RPMI8226 (cell line): ENCODE measurements around the gene RUVBL1.

ENCODE experiments used
- DNase-seq: peaks from one replicate; pipeline ENCODE4 v3.0.0-alpha.2; 2015

The RUVBL1 gene

DNA sequence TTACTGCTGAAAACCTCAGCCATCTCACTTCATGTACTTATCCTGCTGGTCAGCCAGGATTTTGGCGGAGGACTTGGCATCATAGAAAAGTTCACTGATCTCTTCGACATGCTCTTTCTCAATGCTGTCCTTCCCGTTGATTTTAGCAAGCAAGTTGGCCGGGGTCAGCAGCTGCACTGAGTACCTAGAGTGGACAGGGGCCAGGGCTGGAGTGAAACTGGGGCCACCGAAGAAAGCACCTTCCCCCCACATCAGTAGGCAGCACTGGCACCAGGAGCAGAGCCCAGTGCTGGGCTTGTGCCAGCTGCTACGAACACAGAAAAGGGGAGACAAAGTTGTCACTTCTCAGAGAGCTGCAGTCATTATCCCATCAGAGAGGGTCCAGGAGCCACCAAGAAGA lies 42.4 kb downstream of the RUVBL1 start:
- DNase-seq, result no peak

DNA sequence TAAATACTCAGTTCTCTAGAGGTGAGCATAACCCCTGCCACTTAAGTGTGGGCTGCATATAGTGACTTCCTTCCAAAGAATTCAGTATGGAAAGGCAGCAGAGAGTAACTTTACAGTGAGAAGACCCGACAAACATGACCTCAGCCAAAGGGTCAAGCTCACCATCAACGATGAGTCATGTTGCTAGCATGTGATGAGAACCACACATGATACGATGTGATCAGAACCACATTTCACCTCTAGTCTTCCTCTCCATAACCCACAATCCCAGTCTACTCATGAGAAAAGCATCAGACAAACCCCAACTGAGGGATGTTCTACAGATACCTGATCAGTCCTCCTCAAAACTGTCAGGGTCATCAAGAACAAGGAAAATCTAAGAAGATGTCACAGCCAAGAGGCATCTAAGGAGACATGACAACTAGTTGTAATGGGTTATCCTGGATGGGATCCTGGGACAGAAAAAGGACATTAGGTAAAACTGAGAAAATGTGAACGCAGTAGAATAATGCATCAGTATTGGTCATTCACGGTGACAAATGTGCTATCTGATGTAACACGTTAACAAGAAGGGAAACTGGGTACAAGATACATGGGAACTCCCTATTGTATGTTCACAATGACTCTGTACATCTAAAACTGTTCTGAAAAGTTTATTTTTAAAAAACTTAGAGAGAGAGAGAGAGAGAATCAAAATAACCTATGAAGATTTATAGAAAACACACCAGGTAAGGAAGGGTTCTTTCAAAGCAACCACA lies 43.1 kb downstream of the RUVBL1 start:
- DNase-seq, result no peak

DNA sequence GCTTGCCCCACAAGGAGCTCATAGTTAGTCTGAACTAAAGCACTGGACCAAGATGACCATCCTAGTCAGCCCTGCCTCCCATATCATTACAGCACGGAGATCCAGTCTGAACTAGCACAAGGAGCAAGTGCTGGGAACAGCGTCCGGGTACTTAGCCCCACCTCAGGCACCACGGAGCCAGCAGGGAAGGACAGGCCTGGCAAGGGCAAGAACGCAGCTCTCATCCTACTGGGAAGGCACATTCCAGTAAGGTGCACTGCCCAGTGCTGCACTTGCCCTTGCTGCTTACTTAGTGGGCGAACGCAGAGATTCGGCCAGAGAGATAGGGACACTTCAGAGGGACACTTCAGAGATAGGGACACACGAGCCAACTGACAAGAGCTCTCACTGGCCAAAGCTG lies 43.8 kb downstream of the RUVBL1 start:
- DNase-seq, result no peak

DNA sequence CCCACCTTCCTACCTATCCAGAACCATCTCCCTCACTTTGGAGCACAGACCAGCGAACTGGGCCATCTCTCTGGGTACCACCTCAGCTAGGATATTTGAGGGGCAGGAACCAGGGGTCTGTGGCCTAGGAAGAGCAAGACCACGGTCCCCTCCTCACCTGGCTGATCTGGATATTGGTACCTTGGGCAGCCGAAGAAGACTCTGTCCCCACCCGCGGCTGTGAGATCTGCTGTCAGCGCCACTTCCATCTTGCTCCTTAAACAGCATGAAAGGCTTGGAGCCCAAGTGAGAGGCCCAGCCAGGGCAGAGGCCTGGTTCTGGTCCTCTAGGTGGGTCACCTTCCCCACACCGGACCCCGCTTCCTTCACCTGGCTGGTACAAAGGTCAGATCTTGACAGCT lies 44.7 kb downstream of the RUVBL1 start:
- no peak for DNase-seq

DNA sequence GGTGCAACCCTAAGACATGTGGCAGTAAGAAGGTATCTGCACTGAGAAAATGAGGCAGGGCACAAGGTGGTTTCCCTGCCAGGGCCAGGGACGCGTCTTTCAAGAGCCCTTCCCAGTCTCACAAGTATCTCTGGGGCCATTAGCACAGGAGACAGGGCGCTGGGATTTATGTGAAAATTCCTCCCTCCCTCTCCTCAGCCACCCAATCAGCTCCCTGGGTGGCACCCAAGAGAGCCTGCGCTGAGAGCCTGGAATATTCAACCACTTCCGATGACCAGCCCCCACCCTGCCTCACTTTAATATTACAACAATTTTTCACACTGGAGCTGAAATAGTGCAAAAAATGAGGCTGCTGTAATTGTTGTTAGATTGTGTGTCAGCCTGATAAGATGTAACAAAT lies 45.3 kb downstream of the RUVBL1 start:
- DNase-seq, result no peak

DNA sequence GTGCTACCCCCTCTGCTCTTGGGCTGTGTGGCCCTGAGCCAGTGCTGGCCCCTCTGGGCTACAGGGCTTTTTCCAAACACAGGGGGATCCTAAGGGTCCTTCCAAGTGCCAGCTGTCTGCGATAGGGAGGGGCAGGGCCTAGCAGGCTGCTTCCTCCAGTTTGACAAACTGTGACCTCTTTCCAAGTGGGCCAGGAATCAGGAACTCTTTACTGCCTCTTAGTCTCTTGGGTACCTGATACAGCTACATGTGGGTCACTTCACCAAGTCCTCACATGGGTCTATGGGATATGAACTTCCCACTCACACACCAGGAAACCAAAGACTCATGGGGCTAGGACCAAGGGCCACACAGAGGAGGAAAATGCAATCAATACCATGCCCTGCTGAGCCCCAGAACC lies 45.9 kb downstream of the RUVBL1 start:
- no peak for DNase-seq

DNA sequence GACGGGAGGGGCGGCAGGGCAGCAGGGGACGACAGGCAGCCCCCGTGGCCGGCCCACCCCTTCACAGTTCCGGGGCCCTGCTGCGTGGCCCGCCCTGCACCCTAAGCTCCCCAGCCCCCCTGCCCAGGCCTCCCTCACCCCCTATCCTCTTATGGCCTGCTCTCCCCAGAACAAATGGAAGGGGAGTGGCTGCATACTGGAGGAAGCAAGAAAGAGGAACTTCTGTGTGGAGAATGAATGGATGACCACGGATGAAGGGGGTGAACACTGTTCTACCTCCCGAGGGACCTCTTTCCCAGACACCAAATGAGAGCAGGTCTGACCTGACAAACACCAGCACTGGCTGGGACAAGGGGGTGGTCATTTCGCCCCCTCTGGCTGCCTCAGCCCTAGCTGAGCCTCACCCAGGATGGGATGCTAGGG lies 46.4 kb downstream of the RUVBL1 start:
- DNase-seq, result no peak

DNA sequence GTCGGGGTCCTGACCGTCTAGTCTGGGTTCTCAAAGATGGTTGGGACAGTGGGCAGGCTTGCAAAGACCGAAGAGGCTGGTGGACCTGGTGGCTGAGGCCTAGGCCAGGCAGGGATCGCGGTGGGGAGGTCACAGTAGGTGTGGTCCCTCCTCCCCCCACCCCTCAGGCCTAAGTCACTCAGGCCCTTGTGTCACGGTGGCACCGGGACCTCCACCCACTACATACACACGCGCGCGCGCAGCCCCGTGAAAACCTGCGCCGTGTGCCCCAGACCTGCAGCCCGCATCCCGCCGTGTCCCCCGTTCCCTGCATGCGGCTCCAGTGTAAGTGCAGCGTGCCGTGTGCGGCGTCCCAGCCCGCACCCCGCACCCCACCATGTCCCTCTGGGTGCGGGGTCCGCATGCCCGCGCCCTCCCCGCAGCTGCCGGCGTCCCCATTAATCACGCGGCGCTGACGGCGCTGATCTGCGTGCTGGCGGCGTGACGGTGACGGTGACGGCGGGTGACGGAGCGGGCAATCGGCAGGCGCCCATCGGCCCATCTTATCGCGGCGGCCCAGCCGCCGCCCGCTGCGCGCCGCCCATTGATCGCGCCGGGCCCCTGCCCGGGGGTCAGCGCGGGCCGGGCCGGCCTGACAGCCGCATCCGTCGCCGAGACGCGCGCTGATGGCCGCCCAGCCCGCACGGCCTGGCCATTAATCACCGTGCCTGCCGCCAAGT lies 47.0 kb downstream of the RUVBL1 start:
- DNase-seq, result no peak

DNA sequence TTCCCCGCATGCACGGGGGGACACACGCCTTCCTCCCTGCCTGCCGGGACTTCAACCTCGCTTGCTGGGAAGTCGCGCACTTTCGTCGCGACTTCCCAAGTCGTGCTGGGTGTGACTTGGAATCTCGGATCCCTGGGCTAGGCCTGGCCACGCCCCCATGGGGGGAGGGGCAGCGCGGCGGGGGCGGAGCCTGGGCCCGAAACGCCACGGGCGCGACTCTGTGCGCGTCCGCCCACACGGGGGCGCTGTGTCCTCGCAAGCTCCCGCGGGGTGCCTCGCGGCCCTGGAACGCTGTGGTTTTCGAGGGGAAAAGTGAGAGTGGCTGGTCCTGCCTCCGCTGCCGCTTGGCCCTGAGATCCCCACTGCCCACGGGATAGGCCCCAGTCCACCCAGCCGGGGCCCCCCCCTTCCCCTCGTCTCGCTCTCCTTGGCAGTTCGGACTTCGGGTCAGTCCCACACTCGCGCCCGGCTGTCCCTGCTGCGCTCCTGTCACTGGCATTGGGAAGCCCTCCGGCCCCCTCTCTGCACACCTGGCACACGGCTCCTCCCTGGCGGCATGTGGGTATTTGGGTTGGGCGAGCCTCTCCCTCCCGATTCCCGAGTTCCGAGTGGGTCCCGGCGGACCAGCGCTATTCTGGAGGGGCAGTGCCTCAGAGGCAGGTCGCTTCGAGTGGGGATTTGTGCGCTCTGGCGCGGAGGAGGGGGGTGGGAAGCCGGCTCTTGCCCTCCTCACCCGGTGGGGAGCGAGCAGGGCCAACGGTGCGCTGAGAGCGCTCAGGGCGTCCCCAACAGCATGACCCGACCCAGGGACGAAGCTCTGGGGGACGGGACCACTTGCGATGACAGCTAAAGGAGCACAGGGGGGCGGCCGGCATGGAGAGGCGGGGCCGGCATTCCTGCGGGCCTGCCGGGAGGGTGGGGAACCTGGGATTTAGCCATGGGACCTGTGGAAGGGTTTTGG lies 47.8 kb downstream of the RUVBL1 start:
- peak; percentile 65 for DNase-seq

DNA sequence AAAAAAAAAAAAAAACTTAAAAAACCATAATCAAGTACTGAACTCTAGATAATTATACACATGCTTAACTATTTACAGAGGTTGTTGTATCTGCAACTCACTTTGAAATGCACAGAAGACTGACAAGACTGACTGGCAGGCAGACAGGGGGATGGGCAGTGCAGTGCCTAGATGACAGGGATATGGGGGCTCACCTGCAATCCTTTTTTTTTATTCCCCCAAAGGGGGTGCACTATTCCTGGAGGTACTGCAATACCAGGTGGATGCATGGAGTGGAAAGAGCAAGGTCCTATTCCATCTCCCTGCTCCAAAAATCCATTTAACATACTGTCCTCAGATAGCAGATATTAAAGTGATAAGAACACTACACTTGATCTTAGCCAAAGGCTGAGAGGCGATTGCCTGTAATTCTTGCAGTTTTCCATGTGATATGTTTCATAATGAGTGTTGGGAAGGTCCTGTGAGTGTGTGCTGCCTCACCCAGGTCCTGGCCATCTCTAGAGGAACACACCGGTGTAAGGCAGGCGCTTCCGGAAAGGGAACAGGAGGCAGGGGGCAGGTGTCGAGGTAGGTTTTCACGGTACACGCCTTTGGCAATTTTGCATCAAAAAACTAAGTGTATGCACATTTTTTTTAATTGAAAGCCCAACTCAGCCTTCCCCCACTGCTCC lies 48.6 kb downstream of the RUVBL1 start:
- DNase-seq, result peak; percentile 47

DNA sequence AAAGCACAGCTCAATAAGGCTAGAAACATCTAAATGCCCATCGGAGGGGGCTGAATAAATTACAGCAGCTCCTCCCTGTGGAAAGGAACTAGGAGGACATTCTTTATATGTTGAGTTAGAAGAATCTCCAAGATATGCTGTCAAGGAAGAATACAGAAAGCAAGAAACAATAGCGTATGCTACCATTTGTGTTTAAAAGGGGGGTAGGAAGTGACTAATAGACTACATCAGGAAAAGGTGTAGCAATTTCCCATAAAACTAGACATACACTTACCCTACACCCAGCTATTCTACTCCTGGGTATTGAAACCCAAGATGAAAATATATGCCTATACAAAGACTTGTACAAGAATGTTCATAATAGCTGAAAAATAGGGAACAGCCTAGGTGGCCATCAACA lies 49.8 kb downstream of the RUVBL1 start:
- no peak for DNase-seq

DNA sequence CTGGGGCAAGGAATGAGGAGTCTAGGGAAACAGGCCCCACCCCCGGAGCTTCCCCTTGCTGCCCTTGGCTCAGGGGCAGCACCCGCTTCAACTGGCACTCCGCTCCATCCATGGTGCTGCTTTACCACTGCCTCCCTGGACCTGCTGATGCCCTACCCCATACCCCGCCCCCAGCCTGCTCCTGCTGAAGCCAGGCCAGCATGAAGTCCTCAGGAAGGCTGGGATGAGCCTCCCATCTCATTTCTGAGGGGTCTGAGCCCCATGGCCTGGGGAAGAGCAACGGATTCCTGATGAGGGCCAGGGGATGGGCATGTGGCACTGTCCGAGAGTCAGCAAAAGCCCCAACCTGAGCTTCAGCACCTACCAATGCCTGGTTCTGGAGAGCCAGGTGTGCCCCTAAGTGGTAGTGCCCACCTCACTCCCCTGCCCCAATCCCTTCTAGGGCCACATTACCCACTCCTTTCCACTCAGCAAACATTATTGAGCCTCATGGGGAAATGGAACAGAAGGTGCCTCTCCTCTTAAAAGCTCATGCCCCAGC lies 50.4 kb downstream of the RUVBL1 start:
- no peak for DNase-seq

DNA sequence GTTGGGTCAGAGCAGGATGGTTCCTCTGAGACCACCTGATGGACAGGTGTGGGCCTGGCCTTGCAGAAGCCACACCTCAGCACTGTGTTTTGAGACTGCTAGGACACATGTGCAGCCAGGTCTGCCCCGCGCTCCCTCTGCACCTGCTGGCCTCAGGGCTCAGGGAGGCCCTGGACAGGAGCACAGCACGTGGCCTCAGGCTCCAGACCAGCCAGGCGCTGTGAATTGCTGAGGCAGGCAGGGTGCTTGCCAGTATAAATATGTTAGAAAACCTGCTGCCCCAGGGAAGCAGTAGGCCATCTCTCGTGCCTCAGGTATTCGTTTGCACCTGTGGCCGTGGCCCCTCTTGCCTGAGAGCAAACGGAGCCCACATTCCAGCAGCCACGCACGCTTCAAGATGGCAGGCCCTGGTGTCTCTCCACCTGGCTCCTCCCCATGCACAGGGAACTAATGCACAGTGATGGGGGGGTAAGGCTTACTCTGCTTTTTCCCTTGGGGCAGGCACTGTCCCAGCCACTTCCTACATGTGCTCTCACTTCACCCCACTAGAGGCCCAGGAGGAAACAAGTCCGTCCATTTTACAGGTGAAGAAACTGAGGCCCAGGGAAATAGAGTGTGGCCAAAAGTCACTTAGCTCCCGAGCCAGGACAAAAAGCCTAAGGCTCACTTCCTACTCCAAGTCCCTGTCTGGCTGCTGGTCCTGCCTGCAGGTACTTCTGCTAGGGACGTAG lies 51.0 kb downstream of the RUVBL1 start:
- DNase-seq, result peak; percentile 69

DNA sequence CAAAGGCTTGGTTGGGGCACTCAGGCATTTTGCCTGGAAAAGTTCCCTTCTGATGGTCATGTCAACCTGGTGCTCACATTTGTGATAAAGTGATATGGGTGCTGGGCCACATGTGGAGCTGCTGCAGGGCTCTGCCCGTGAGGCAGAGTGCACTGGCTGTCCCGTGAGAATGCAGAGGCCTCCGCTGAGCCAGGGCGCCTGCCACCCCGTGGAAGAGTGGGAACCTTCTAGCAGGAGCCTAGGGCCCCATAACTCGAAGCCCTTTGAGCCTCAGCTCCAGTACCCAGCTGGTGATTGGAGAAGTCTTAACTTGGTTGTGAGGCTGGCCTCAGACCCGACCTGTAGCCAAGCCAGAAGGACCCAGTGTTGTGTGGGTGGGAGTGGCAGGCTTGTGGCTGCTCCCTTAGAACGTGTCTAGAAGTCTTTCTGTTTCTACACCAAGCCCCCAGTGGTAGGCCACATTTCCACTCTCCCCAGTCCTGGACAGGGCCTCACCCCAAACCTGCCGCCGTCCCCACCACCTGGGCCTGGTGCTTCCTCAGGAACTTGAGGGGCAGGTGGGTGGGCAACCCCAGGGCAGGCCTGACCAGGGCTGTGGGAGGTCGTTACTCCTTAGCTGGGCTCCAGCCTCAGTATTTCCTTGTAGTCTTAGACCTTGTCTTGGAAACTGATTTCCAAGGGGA lies 51.7 kb downstream of the RUVBL1 start:
- peak; percentile 20 for DNase-seq

DNA sequence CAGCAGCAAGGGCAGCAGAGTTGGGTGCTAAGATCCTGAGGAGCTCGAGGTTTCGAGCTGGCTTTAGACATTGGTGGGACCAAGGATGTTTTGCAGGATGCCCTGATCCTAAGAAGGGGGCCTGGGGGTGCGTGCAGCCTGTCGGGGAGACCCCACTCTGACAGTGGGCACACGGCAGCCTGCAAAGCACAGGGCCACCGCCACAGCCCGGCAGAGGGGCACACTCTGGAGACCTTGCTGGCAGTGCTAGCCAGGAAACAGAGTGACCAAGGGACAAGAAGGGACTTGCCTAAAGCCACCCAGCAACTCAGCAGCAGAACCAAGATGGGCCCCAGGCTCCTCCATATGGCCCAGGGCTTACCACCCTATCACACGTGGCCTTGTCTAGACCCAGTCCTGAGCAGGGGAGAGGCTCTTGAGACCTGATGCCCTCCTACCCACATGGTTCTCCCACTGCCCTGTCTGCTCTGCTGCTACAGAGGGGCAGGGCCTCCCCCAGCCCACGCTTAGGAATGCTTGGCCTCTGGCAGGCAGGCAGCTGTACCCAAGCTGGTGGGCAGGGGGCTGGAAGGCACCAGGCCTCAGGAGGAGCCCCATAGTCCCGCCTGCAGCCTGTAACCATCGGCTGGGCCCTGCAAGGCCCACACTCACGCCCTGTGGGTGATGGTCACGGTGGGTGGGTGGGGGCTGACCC lies 52.6 kb downstream of the RUVBL1 start:
- DNase-seq, result no peak

DNA sequence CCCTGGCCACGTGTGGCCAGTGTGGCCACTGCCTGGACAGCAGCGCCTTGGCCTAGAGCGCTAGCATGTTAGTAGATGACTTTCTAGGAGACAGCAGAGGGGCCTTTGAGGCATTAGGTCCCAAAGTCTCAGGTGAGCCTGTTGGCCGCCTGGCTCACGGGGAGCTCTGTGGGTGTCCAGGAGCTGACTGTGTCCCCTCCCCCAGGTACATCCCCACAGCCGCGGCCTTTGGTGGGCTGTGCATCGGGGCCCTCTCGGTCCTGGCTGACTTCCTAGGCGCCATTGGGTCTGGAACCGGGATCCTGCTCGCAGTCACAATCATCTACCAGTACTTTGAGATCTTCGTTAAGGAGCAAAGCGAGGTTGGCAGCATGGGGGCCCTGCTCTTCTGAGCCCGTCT lies 54.3 kb downstream of the RUVBL1 start:
- DNase-seq, result no peak

DNA sequence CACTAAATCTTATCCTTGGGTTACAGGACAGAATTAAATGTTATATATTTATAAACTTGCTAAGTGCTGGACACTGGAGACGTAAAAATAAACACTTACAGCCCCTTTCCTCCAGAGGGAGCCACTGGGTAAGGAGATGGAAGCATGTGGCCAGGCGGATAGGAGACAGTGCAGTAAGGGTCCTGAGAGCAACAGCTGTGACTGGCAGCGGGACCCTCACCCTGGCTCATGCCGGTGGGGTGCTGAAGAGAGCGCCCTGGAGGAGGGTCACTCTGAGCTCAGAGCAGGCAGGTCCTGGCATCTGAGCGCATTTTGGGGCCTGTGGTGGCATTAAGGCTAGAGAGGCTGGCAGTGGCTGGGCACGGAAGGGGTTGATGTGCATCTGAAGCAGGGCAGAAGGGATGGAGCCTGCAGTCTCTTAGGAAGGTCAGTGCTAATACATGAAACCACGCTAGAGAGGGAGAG lies 55.4 kb downstream of the RUVBL1 start:
- DNase-seq, result peak; percentile 43

DNA sequence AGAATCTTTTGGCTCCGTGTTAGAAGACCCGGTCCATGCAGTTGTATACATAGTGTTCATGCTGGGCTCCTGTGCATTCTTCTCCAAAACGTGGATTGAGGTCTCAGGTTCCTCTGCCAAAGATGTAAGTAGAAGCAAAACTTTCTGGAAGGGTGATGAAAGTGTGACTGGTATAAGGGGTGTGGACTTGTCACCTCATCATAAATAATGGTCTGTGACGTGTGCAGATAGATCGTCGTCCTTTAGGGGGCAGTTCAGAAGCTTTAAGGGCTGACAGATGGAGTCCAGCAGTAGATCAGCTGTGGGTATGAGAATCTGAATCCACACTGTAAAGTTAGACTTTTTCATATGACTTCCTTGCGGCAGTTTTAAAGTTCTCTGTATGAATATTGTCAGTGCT lies 56.1 kb downstream of the RUVBL1 start:
- DNase-seq, result no peak

DNA sequence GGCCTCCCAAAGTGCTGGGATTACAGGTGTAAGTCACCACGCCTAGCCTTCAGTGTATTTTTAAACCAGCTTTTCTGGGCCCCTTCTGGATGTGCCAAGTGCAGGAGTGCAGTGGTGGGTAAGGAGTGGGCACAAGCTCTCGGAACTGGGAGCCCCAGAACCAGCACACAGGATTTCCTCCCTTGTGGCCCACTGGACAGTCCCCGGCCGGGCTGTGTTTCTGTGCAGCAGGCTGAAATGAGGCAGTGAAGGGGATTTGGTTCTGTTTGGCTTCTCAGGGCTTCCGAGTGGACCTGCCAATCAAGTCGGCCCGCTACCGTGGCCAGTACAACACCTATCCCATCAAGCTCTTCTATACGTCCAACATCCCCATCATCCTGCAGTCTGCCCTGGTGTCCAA lies 56.9 kb downstream of the RUVBL1 start:
- DNase-seq, result no peak

DNA sequence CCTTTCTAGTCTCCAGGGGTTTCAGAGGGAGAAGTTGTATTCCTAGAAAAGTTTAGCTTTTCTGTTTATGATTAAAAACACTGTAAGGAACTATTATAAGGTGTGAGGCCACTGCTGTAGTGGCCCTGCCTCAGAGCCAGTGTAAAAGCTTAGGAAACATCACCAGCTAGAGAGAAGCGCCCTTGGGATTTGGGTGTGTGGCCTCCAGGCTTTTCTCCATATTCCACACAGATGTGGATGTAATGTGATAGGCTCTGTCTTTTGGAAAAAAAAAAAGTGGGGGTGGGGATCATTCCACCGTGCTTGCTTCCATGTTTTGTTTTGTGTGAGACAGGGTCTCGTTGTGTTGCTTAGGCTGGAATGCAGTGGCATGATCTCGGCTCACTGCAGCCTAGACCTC lies 57.5 kb downstream of the RUVBL1 start:
- DNase-seq, result no peak

DNA sequence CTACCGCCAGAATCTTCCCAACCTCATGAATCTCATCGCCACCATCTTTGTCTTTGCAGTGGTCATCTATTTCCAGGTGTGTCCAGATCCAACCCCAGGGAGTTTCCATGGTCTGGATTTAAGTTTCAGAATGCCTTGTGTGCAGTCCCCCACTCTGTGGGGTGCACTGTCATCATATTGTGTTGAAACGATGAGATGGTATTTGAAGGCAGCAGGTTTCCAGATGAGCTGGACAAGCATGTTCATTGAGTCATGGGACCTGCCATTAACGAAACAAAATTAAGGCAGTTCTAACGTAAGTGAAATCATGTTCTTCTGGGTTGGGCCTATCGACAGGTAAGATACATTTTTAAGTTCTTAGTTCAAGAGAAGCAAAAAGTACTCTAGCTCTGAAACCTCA lies 58.6 kb downstream of the RUVBL1 start:
- no peak for DNase-seq
